HepG2 (cell line): Measurements from ENCODE around the gene AP1G1.

Experiments used
- PHF20 ChIP-seq: sonication (generic); formaldehyde crosslinking; IDR thresholded peaks from 2 replicates; pipeline ENCODE4 v1.5.0; 2020; ENCODE audit warnings: mild to moderate bottlenecking, missing genetic modification reagents
- TF ChIP-seq, protein P1 (sequence below), 2 experiments: sonication (generic) in 1 of 2; formaldehyde crosslinking in 1 of 2; IDR thresholded peaks; 2 replicates each; pipeline versions ENCODE4 v1.5.1 to v1.6.1; 2011 to 2020; ENCODE audit warnings: borderline replicate concordance in 1 of 2, low read depth in 1 of 2, low read length in 1 of 2, mild to moderate bottlenecking in 1 of 2, missing genetic modification reagents in 1 of 2, moderate library complexity in 1 of 2

GRCh38 chr16:71808593-71809459 lies at the start of gene AP1G1:
- TF ChIP-seq, protein P1, sequence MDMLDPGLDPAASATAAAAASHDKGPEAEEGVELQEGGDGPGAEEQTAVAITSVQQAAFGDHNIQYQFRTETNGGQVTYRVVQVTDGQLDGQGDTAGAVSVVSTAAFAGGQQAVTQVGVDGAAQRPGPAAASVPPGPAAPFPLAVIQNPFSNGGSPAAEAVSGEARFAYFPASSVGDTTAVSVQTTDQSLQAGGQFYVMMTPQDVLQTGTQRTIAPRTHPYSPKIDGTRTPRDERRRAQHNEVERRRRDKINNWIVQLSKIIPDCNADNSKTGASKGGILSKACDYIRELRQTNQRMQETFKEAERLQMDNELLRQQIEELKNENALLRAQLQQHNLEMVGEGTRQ (IDR thresholded peaks at IDR 0.05; ENCODE audit: low read depth, low read length): no peak
- TF ChIP-seq, protein P1 (CRISPR knock-in tag; IDR thresholded peaks at IDR 0.05; ENCODE audit: borderline replicate concordance): no peak
- peak; percentile 98 for TF ChIP-seq PHF20 (CRISPR knock-in tag)
